Activated naive CD8-positive, alpha-beta T cell treated with anti-CD3 and anti-CD28 coated beads, Interleukin-2, amount 50 U/mL, for 16 hours (primary cell): ENCODE data around the gene MED13L.

Experiments
- DNase-seq: peaks from one replicate; pipeline ENCODE4 v3.0.0-alpha.2; 2020; ENCODE audit warnings: low read depth, low spot score

Gene MED13L

DNA sequence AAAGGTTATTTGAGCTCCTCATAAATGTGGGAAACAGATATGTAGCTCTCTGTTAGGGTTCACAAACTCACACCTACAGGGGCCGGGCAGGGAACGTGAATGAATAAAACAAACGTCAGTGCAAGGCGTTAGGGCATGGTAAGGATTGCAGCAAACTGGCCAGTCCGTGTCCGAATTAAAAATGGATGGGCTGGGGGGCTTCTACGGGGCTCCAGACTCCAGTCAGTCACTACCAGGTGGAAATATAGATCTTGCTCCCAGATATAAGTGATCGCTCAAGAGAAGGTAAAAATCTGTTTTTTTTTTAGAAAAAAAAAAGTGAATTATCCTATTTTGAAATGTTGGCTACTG lies 333.1 kb downstream of the MED13L start:
- DNase-seq, result no peak

DNA sequence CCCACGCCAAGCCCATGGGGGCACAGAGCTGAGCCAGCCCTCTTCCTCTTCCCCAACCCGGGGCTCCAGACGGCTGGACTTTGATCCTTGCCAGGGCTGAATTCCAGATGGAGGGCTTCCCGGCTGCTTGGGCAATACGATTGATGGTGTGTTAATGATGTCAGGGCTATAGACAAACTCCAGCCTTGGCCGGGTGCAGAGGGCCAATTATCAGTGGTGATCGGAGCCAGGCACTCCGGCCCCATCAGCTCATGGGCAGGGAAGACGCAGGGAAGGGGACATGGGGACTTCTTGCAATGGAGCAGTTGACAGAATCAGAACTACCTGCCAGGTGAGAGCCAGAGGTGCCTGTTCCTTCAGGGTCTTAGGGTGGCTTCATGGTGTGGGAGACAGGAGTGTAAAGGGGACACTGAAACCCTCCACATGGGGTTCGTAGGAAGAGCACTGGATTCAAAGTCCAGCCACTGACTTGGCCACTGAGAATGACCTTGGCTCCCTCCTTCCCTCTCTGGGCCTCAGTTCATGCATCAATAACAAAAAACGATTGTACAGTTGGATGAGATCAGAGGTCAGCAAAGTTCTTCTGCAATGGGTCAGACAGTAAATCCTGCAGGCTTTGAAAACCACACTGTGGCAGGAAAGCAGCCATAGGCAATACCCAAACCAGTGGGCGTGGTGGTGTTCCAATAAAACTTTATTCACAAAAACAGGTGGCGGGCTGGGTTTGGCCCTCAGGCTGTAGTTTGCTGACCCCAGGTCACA lies 333.7 kb downstream of the MED13L start:
- no peak for DNase-seq

DNA sequence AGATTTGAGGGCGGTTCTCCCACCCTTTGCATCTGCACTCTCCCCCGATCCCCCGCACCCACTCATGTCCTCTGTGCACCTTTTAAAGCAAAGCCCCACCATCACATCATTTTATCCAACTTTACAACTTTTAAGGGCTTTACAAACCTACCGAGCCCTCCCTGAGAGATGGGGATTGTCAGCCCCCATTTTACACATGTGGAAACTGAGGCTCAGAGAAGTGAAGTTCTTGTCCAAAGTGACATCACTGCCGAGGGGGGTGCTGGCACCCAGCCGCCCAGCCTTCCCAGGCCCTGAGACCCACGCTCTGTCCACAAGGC lies 334.2 kb downstream of the MED13L start:
- DNase-seq, result no peak

DNA sequence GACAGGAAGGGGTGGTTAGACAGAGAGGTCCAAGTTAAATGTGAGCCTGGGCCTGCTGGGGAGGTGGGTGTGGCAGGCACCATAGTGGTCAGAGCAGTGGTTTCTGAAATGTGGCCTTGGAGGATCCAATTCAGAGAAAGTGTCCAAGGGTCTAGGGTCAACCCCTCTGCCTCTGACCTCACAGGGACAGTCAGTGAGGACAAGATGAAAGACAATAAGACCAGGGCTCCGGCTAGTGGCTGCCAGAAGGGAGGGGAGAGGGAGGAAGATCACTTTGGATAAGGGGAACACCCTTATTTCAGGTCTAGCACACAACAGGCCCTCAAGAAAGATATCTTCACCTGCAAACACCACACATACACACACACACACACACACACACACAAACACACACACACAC lies 335.1 kb downstream of the MED13L start:
- DNase-seq, result no peak

DNA sequence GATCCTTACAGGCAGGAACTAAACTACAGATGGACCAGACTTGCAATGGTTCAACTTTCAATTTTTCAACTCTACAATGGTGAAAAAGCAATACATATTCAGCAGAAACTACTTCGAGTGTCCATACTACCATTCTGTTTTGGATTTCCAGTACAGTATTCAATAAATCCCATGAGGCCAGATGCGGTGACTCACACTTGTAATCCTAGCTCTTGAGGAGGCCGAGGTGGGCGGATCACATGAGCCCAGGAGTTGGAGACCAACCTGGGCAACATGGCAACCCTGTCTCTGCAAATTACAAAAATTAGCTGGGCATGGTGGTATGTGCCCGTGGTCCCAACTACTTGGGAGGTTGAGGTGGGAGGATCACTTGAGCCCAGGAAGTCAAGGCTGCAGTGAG lies 336.1 kb downstream of the MED13L start:
- no peak for DNase-seq

DNA sequence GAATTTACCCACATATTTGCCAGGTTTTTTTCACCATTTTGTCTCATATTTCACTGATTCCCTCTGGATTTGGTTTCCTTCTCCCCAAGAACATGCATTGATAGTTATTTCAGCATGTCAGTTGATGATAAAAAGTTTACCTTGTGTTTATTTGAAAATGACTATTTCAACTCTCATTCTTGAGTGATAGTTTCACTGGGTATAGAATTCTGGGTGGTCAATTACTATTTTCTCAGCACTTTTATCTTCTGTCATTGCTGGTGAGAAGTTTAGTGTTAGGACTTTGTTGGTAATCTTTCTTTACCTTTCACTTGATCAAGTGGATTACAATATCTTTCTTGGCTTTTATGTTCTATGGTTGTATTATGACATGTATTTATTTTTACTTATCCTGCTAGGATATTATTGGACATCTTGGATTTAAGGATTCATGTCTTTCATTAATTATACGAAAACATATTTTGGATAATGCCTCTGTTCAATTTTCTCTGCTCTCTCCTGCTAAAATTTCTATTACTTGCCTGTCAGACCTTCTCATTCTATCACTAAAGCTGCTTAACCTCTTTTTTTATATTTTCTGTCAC lies 338.6 kb downstream of the MED13L start:
- DNase-seq, result no peak

DNA sequence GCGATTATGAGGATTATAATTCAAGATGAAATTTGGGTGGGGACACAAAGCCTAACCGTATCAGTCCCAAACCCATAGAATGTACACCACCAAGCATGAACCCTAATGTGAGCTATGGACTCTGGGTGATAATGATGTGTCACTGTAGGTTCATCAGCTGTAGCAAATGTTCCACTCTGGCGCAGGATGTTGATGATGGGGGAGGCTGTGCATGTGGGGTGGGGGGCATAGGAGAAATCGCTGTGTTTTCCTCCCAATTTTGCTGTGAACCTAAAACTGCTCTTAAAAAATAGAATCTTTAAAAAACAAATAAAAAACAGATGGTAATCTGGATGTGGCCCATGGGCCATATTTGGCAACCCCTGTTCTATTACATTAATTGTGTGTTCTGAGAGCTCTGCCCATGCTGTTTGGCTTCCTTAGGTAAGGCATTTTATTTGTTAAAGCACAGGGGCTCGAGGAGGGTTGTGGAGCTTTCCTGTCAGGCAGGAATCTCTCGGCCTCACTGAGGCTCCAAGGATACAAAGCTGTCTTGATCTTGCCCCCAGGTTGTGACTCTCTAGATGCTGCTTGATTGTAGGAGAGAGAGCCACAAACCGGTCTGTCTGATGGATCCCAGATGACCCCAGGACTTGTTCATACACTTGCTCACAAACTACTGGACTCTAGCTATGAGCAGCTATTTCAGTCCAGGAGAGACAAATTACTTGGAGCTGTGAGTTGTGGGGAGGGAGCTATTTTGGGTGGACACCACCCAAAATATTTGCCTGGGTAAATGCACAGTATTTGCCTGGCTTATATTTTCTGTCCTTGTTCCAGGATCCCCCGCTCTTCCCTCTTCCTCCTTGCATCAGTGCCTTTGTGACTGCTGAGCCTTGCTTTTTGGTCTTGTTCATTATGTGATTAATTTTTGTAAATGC lies 340.2 kb downstream of the MED13L start:
- DNase-seq, result no peak

DNA sequence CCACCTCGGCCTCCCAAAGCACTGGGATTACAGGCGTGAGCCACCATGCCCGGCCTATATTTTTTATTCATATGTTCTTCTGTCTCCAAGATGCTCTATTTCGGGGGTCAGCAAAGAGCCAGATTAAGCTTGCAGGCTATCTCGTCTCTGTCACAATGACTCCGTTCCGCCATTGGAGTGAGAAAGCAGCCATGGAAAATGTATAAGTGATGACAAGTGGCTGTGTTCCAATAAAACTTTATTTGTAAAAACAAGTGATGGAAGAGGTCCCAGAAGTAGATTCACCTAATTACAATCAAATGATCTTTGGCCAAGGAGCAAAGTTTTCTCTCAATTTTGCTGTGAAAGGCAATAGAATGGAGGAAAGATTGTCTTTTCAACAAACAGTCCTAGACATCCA lies 342.6 kb downstream of the MED13L start:
- no peak for DNase-seq

DNA sequence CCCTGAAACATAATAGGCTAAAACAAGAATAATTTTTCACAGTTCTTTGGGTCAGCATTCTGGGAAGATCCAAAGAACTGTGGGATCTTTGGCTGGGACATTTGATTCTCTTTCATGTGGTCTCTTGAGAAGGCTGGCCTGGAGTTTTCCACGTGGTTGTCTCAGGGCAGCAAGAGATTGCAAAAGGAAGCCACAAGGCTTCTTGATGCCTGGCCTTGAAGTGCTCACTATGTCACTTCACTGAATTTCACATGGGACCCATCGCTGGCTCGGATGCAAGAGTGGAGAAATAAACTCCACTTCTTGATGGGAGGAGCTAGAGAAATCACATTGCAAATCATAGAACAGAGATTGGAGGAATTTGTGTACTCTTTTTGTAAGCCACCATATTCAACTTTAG lies 343.4 kb downstream of the MED13L start:
- DNase-seq, result no peak

DNA sequence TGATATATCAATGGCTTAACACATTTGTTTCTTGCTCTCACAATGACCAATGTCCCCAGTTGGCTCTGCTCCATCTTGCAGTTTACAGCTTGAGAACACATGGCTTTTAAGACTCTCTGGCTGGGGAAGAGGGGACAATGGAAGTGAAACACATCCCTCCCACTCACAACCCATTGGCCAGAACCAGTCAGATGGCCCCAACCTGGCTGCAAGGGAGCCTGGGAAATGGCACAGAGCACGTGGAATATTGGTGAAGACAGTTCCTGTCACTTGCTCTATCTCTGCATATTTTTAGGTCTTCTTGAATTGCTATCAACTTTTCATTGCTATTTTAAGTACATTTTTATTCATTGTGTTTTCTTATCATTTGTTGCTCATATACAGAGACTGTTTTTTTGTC lies 345.4 kb downstream of the MED13L start:
- no peak for DNase-seq

DNA sequence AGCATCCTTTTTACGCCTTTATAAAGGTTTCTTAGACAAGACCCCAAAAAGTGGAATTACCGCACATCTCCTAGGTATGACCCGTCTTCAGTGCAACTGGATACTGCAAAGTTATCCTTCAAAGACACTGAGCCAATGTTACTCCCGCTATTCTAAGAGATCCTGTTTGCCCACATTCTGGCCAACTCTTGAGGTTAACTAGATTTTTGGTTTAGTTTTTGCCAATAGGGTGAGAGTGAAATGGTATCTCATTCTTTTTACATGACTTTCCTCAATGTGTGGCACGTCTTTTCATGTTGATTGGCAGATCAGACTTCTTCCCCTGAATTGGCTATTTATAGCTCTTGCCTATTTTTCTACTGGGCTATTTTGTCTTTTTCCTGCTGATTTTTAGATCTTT lies 347.2 kb downstream of the MED13L start:
- no peak for DNase-seq

DNA sequence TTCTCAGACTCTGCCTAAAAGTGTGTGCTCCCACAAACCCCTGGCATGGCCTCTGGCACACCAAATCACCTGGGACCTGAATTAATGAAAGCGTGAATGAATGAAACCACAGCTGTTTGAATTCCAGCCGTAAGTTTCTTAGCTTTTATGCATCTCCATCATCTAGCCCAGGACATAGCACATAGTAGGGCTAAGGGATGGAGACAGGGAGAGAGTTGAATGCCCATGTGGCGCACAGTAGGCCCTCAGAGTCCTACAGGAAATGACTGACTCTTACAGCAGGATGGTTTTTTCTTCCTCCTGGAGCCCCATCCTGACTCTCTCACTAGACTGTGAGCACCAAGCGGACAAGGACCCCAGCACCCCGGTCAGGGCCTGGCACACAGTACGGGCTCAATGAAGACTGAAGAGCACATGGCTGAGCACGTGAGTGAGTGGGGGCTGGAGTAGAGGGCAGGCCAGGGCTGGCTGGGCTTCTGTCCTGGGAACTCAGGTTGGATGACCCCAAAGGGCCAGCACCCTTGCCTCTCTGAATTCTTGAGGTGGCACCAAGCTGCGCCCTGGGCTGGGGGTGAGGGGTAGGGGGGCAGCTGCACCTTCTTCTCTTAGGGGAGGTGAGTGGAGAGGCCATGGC lies 351.3 kb downstream of the MED13L start:
- no peak for DNase-seq

DNA sequence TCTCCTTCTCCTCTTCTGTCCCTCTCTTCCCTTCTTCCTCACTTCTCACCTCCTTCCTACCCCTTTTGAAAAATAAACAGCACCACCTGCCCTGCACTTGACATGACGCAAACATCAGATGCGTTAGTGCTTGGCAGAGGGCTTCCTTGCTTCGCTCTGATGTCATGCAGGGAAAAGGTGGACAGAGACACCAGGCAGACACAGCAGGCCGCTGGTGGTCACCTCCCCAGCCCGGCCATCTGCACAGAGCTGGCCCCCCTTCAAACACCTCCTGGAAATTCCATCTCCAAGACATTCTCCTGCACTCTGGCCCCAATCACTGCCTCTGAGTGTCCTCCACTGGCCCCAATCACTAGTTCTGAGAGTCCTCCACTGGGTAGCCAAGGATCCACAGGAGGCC lies 353.6 kb downstream of the MED13L start:
- DNase-seq, result no peak

DNA sequence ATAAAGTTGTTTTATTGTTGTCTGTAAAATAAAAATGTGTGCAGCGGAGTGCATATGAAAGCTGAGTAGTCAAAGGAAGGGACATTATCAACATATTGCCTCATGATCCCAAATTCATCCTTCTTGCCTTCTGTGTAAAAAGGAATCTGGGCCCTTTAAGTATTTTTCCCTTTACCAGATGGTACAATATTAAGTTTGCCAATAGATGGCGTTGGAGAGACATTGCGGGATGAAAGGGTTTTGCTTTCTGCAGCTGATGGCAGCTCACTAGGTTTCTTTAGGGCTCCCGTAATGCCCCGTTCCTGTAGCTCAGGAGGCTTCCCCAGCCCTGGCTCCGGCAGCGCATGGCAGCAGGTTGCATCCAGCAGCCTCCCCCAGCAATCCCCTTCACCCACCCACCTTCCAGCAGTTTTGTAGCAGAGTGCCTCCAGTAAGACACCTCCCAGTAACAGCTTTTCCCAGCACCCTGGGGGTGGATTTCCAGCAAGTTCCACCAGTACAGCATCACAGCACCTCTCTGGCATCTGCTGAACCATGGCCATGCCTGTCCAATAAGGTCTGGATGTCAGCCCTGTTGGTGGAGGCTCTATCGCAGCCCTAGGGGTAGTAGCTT lies 354.4 kb downstream of the MED13L start:
- DNase-seq, result no peak

DNA sequence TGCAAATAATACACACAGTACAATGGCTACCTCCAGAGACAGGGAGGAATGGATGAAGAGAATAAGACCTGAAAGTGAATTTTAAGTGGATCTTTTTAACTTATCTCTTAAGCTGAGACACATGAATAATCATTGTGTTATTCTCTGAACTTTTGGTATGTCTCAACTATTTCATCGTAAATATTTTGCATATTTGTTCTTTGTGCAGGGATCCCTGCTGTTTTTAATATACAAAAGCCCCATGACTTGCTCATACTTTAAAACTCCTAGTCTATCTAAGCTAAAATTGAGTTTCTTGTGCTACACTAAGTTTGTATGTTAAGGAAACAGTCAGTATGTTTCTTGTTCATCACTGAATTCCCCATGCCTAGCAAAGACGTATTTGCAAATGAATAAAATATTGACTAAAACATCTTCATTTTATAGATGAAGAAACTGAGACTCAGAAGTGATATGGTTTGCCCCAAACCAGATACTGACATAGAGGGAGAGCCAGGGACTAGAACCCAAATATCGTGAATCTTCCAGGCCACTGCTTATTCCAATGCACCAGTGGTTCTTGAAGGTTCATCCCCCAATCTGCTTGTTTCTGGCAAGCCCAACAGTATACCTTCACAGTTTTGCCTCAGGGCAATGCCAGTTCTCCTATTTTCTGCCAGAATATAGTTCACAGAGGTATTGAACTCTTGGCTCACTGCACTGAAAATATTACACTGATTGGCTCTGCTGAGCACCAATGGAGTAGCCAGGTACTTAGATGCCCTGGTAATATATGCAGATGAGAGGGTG lies 356.9 kb downstream of the MED13L start:
- DNase-seq, result no peak

DNA sequence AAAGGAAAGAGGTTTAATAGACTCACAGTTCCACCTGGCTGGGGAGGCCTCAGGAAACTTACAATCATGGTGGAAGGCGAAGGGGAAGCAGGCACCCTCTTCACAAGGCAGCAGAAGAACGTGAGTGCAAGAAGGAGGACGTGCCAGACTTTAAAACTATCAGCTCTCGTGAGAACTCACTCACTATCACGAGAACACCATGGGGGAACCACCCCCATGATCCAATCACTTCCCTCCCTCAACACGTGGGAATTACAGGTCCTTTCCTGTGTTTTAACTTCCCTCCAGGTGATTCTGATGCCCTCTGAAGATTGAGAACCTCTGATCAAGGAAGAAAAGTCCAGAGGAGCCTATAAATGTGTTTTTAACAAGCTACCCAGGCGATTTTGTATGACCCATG lies 358.7 kb downstream of the MED13L start:
- DNase-seq, result no peak

DNA sequence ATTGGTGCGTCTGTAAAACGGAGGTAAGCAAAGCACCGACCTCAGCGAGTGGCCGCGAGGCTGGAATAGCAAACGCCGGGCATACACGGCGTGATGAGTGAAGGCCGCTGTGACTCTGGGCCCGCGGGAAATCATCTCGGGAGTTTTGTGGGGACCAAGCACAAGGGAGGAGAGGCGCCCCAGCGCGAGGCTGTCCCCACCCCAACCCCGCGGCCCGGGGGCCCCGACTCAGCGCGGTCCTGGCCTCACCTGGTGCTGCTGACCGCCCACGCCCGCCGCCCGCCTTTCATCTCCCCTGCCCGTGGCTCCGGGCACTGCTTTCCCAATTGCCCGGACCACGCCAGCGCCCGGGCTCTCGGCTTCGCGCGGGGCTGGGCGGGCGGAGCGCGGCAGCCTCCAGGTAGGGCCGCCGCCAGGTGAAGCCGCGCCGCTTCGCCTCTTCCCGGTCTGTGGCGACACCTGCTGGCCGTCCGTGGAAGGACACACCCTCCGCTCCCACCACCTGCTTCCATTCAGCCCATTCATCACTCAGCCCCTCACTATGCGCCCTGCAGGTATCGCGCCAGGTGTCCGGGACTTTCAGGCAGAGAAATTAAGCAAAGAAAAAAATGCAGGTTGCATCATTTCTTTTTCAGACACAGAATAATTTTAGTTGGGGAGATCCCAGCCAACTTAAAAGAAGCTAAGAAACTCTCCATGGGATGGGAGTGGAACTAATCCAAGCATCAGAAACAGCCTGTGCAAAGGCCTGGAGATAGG lies 360.4 kb downstream of the MED13L start:
- peak; percentile 49 for DNase-seq

DNA sequence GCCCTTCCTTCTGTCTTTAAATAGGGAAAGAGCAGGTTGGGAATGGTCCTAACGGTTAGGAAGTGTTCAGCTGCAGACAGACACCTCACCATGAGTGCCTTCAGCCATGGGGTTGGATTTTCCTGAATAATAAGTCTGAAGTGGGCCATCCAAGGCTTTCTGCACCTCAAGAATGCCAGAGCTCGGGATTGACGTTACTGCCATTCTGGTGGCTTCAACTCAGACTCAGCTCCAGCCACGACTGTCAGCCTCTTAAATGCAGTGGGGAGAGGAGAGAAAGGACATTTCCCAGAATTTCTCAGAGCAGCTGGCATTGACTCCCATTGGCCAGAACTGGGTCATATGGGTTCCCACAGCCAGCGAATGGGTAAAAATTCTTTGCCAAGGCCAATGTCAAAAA lies 363.4 kb downstream of the MED13L start:
- DNase-seq, result no peak

DNA sequence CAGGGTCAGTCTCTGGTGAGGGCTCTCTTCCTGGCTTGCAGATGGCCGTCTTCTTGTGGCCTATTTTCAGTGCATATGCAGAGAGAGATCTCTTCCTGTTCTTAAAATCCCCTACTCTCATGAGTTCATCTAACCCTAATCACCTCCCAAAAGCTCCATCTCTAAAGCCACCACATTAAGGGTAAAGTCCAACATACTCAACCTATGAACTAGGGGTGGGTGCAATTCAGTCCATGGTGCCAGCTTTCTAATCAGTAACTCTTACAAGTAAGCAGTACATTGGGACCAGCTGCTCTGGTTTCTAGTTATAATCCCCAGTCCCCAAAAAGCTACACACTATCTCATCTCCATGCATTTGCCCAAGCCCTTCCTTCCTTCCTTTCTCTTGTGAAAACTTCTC lies 365.1 kb downstream of the MED13L start:
- no peak for DNase-seq

DNA sequence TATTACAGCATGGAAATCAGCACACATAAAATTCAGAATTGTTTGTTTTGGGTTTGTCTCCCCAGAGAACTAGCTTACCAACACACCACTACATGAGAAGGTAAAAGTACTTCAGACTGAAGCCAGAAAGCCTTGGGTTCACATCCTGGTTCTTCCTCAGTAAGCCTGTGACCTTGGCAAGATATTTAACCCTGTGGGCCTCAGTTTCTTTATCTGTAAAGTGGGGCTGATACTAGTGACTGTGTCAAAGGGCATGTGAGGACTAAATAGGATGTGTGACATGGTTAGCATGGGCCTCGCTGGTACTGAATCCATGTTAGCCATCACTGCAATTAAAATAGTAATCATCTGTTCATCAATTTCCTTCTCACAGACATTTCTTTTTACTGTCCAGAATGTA lies 366.1 kb downstream of the MED13L start:
- no peak for DNase-seq
